ENCODE measurements around the gene CRACR2B.

The CRACR2B gene

DNA sequence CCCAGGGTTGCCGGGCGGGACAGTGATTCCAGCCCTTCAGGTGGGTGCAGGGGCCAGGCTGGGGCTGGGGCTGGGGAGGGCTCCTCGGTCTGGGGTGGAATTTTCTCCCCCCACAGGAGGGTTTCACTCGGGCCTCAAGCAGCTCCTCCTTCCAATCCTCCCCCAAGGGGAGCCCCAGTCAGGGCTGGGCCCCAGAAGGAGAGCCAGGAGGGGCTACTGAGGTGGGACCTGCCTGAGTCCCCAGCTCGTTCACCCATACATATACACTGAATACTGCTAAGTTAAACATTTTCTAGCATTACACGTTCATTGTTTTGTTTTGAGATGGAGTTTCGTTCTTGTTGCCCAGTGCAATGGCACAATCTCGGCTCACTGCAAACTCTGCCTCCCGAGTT, 1.5 kb upstream of the CRACR2B start:
- no peak for DNase-seq (ENCODE audit: low read depth in 2 of 2)

DNA sequence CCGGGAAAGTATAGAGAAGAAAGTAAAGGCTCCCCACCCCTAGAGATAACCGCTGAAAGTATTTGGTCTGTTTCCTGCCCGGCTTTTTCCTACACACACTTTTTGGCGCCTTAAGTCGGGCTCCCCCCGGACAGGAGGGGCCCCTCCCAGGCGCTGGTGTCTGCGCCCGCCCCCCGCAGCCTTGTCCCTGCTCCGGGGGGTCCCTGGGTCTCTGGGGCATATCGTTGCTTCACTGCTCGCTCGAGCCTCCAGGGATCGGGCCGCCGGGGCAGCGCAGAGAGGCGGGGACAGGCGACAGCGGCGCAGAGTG, 928 bp upstream of the CRACR2B start:
- DNase-seq (ENCODE audit: low read depth in 2 of 2) = no peak

GRCh38 chr11:827146-827896, 398 bp upstream of the CRACR2B start:
- DNase-seq (ENCODE audit: low read depth in 2 of 2) = no peak

DNA sequence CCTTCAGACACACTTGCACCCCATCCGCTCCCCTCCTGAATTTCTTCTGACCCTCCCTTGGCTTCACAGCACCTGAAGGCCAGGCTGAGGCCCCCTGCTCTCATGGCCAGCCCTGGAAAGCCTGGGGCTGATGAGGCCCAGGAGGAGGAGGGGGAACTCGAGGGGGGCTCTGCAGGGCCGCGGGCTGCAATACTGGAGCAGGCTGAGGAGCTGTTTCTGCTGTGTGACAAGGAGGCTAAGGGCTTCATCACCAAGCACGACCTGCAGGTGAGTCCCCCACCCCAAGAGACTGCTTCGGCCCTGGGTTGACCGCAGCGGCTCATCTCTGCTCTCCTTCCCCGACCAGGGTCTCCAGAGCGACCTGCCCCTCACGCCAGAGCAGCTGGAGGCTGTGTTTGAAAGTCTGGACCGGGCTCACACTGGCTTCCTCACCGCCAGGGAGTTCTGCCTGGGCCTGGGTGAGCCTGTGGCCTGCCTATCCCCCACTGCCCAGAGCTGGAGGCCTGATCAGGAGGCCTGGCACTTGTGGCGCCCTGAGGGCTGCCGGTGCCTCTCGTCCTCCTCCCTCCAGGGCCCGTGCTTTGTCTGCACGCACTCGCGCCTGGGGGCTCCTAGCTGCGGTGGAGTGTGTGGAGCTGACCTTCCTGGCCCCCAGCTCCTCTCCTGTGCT, 922 bp downstream of the CRACR2B start:
- DNase-seq (ENCODE audit: low read depth in 2 of 2) = no peak

DNA sequence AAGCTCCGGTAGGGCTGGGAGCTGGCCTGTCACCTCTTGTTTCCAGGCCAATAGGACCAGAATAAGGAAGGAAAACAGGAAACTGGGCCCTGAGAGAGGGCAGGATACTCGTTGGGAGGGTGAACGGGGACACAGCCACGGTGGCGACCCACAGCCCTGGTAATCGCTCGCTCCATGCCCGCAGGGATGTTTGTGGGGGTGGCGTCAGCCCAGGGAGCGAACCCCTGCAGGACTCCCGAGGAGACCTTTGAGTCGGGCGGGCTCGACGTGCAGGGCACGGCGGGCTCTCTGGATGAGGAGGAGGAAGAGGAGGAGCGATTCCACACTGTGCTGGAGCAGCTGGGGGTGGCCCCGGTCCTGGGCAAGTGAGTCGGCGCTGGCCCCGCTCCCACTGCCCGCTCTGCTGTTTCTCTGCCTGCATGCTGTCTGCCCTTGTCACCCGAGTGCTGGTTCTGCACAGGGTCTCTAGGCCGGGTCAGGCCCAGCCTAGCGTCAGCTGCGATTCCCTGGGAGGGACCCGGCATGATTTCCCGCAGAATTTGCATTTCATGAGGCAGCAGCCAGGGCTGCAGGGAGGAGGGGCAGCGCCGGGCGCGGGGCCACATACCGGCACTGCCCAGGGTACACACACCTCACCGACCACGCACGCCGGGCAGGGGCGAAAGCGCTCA, 1.6 kb downstream of the CRACR2B start:
- DNase-seq (ENCODE audit: low read depth in 2 of 2) = no peak

- no peak for DNase-seq (ENCODE audit: low read depth in 2 of 2)
Measured at GRCh38 chr11:829847-830294, 2.2 kb downstream of the CRACR2B start.

- DNase-seq (ENCODE audit: low read depth in 2 of 2) = peak in 1 of 2 donors; percentile 58
Measured at GRCh38 chr11:830295-831117, 2.8 kb downstream of the CRACR2B start.

GRCh38 chr11:831118-831864, 3.6 kb downstream of the CRACR2B start:
- DNase-seq (ENCODE audit: low read depth in 2 of 2) = no peak

DNA sequence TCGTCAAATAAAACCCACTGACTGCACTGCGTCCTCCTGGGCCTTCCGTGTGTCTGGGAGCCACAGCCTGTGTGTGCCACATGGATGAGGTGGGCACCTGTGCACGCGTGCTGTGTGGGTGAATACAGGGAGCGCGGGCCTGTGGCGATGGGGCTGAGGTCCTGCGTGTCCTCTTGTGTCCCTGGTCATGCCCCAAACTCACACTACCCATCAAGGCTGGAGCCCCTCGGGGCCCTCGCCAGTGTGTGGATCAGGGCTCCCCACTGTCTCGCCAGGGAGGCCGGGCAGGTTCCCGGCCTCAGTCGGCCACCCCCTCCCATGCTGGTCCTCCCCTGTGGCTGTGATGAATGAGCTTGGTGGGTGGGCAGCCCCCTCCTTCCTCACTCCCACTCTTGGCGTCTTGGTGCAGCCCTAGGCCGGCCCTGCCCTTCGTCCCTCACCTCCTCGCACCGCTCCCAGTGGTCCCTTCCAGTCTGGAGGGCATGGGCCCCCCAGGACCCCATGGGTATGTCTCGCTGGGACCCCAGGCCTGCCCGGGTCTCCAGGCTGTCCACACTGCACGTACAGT, 4.3 kb downstream of the CRACR2B start:
- DNase-seq (ENCODE audit: low read depth in 2 of 2) = no peak

- DNase-seq (ENCODE audit: low read depth in 2 of 2) = peak in 1 of 2 donors; percentile 42
Measured at GRCh38 chr11:832529-833113, 4.9 kb downstream of the CRACR2B start, which contains the start of gene CD151. Gene CD151 (plus strand): TSS chr11:832952. CDS start chr11:836070, 3,118 bp downstream.

- no peak for DNase-seq (ENCODE audit: low read depth in 2 of 2)
Measured at GRCh38 chr11:833114-833791, 5.5 kb downstream of the CRACR2B start.

- no peak for DNase-seq (ENCODE audit: low read depth in 2 of 2)
Measured at GRCh38 chr11:833849-834311, 6.2 kb downstream of the CRACR2B start.

DNA sequence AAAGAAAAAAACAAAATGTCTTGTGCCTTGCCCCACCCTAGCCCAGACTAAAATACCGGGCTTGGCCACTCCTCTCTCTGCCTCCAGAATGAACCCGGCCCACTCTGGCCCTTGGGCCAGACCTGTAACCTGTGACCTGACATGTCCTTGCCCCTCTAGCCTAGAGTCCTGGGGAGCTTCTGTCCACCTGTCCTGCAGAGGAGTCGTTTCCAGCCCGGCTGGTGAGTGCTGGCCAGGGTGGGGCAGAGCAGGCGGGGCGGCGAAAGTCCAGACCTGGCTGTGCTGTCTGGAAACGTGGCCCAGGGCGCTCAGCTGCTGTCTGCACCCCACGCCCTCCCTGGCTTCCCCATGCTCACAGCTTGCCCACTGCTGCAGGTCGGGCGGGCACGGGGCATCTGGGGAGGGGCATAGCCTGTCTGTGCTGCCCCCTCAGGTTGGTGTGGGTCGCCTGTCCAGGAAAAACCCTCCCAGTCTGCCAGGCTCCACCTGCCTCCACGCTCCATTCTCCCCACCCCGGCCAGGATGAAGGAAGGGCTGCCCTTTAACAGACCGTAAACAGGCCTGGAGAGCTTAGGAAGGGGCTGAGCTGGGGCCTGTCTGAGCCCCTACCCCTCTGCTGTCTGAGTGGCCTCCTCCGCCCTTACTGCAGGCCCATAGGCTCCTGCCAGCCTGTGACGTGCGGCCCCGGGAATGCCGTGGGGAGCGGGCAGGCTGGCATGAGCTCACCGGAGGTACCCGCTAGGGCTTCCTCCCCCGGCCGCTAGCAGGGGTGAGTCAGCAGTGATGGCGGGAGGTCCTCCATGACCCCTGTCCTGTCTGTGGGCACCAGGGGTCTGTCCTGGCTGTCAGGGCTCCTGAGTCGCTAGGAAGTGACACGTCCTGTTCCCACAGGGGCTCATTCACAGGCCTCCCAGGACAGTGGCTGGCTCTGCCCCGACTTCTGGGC, 6.9 kb downstream of the CRACR2B start:
- DNase-seq (ENCODE audit: low read depth in 2 of 2) = no peak

- DNase-seq (ENCODE audit: low read depth in 2 of 2) = no peak
Measured at GRCh38 chr11:836274-836673, 8.6 kb downstream of the CRACR2B start.

DNA sequence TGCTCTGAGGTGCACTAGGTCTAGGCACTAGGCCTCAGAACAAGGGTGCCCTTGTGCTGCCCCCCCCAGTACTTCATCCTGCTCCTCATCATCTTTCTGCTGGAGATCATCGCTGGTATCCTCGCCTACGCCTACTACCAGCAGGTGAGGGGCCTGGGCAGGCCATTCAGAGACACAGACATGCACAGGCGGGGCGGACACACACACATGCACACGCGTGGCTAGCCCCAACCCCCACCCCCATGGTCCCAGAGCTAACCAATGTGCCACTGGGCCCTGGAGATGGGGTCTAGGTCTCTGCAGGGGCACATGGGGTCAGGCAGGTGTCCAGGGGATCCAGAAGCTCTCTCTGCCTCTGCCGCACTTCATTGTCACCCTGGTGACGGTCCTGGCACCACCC, 9.0 kb downstream of the CRACR2B start:
- no peak for DNase-seq (ENCODE audit: low read depth in 2 of 2)

DNA sequence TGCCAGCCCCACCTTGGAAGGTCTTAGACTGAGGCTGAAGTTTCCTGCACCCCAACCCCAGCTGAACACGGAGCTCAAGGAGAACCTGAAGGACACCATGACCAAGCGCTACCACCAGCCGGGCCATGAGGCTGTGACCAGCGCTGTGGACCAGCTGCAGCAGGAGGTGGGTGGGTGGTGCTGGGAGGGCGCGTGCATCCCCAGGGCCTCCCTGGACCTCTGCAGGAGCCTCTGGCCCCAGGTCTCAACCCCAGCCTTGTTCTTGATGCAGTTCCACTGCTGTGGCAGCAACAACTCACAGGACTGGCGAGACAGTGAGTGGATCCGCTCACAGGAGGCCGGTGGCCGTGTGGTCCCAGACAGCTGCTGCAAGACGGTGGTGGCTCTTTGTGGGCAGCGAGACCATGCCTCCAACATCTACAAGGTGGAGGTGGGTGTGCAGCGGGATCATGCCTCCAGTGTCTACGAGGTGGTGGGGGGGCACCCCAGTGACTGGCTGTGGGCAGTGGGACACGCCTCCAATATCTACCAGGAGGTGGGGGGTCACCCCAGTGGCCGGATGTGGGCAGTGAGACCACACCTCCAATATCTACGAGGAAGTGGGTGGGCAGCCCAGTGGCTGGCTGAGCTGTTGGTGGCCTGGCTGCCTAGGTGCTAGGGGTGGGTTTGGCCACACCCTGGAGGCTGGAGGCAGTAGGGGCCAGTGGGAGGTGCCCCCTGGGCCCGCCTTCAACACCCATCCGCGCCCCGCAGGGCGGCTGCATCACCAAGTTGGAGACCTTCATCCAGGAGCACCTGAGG, 9.7 kb downstream of the CRACR2B start:
- no peak for DNase-seq (ENCODE audit: low read depth in 2 of 2)

DNA sequence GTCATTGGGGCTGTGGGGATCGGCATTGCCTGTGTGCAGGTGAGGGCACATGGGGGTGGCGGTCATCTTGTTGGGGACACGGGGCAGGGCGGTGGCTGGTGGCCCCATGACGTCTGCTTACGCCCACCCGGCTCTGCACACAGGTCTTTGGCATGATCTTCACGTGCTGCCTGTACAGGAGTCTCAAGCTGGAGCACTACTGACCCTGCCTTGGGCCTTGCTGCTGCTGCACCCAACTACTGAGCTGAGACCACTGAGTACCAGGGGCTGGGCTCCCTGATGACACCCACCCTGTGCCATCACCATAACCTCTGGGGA, 10.2 kb downstream of the CRACR2B start:
- no peak for DNase-seq (ENCODE audit: low read depth in 2 of 2)

Measured in activated CD4-positive, alpha-beta T cell treated with anti-CD3 and anti-CD28 coated beads for 24 hours (primary cell).